Activated CD4-positive, alpha-beta T cell treated with anti-CD3 and anti-CD28 coated beads, Interleukin-2, amount 10 ng/mL, durations not matched to agents 7 days and 5 days (primary cell): Measurements from ENCODE around the gene JMJD4. TPM values are rescaled to one million over a fixed set of nuclear protein-coding genes. Genes with fewer than 3 reads are reported as not detected.
A peak's percentile ranks its signal among the peaks of the same experiment; 100 is the strongest.

Source experiments
- CTCF ChIA-PET: fragments of 350-600 bp; sonication (Branson Sonifier 250); formaldehyde crosslinking; loops from one replicate; lab custom pipeline; 2021; ENCODE audit warnings: antibody characterized with exemption; lab: Charles Lee
- POLR2A ChIA-PET: fragments of 350-600 bp; sonication (Branson Sonifier 250); formaldehyde crosslinking; loops from one replicate; lab custom pipeline; 2021; ENCODE audit warnings: antibody characterized with exemption; lab: Charles Lee
- DNase-seq: peaks from one replicate; pipeline ENCODE4 v3.0.0-alpha.2; 2020
- H3K27ac Mint-ChIP-seq: one replicate; pipeline ENCODE4 v1.8.0; 2021; ENCODE audit warnings: mild to moderate bottlenecking, moderate library complexity, mixed read lengths
- H3K27me3 Mint-ChIP-seq: one replicate; pipeline ENCODE4 v1.8.0; 2021; ENCODE audit warnings: mixed read lengths
- H3K36me3 Mint-ChIP-seq: one replicate; pipeline ENCODE4 v1.8.0; 2021; ENCODE audit warnings: low read depth, mixed read lengths
- H3K4me1 Mint-ChIP-seq: one replicate; pipeline ENCODE4 v1.8.0; 2021; ENCODE audit warnings: mixed read lengths
- H3K4me3 Mint-ChIP-seq: one replicate; pipeline ENCODE4 v1.8.0; 2021; ENCODE audit warnings: mild to moderate bottlenecking, moderate library complexity, mixed read lengths
- H3K9me3 Mint-ChIP-seq: one replicate; pipeline ENCODE4 v1.8.0; 2021; ENCODE audit warnings: mixed read lengths
- total RNA-seq, 2 experiments: library from RNA; stranded (reverse); gene quantifications; one replicate each; pipeline ENCODE4 v1.2.3, GENCODE V29; 2021

Gene JMJD4
- total RNA-seq, 2 experiments from 2014 or later: 15.4 to 20.0 TPM

DNA sequence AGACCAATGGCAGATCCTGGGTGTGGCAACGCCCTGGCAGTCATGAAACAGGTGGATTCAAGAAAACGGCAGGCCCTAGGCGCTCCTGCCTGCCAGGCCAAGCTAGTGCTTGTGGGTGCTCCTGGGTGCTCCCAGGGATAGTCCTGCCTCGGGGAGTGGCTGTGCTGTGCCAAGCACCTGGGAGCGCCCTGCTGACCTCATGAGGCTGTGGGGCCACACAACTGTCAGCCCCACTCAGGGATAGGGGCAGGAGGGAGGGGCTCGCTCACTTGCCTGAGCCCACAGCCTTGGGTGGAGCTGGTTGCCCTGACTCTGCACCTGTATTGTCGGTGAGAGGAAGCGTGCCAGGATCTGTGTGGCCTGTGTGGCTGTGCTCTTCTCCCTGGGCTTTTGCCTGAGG is 9.6 kb upstream of the JMJD4 start:
- H3K27ac Mint-ChIP-seq: peak overlapping the region; percentile 76
- no peaks in the 10 kb centered on the region for H3K27me3 Mint-ChIP-seq
- DNase-seq: no peak
- H3K4me1 Mint-ChIP-seq: peaks cover 50% of the 10 kb centered on the region
- H3K4me3 Mint-ChIP-seq: no peak overlapping the region
- POLR2A ChIA-PET: no interaction called here
- CTCF ChIA-PET: interaction anchor here (1.0 to 1.3 kb wide), 2 partner anchors 15 to 19 kb away, joined by 3 read pairs; no protein-coding TSS in a partner anchor
- H3K9me3 Mint-ChIP-seq: no peaks in the 10 kb centered on the region
- H3K36me3 Mint-ChIP-seq: peaks cover 8% of the 10 kb centered on the region

DNA sequence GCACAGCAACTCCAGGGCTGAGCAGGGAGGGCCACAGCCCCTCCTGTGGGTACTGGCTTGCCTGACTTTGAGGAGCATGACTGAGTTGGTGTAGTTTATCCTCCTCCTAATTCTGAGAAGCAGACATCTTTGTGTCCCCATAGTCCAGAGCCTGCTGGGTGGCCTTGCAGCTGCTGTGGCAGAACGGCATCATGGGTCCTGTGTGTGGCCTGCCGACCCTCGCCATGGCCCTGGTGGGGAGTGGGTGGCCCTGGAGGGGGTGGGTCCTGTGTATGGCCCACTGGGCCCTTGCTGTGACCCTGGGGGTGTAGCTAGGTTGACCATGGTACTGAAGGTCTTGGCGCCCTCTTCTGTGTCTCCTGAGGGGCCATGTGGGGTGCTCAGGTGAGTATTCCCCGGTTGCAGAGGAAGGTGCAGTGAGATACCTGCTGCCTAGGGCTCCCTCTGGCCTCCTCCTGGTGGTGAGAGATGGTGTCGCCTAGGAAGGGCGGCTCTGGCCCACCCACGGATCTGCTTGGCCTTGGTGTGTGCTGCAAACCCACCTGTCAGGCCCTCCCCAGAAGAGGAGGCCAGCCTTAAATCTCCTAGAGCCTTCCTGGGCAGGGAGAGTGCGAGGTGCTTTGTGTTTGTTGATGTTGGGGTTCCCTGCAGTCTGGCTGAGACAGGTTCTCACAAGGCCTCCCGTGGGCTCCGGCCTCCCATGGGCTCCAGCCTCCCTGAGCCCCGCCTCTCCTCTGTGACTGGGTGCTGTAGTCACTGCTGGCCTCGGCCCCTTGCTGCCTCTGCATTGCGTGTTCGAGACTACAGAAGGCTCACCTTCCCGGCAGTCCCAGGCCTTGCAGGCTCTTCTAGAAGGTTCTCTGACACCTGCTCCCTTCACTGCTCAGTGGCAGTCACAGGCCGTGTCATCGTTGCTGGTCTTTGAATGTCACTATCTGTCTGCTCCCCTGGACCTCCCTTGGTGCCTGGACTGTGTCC is 7.9 kb upstream of the JMJD4 start:
- Mint-ChIP-seq H3K4me1 (peaks cover 39% of the 10 kb centered on the region), H3K9me3 (no peaks in the 10 kb centered on the region), H3K27ac (no peak overlapping the region), H3K36me3 (no peaks in the 10 kb centered on the region), H3K4me3 (no peak overlapping the region), H3K27me3 (no peaks in the 10 kb centered on the region)
- ChIA-PET CTCF (interaction anchor here (0.6 kb wide), 1 partner anchor 335 kb away, joined by 4 read pairs; no protein-coding TSS in a partner anchor), POLR2A (no interaction called here)
- no peak for DNase-seq

- H3K4me1 Mint-ChIP-seq: peaks cover 45% of the 10 kb centered on the region
- no peaks in the 10 kb centered on the region for H3K27me3 Mint-ChIP-seq
- no peaks in the 10 kb centered on the region for H3K9me3 Mint-ChIP-seq
- POLR2A ChIA-PET: no interaction called here
- H3K36me3 Mint-ChIP-seq: no peaks in the 10 kb centered on the region
- CTCF ChIA-PET: no interaction called here
- DNase-seq: no peak
- H3K27ac Mint-ChIP-seq: peak overlapping the region; percentile 28
- H3K4me3 Mint-ChIP-seq: no peak overlapping the region
Observed at GRCh38 chr1:227741166-227741870, 6.2 kb upstream of the JMJD4 start.

GRCh38 chr1:227740401-227740960 is 5.4 kb upstream of the JMJD4 start:
- ChIA-PET POLR2A (no interaction called here), CTCF (no interaction called here)
- no peak for DNase-seq
- Mint-ChIP-seq H3K4me3 (no peak overlapping the region), H3K27ac (peak overlapping the region; percentile 48), H3K36me3 (no peaks in the 10 kb centered on the region), H3K27me3 (no peaks in the 10 kb centered on the region), H3K9me3 (no peaks in the 10 kb centered on the region), H3K4me1 (peaks cover 49% of the 10 kb centered on the region)

- Mint-ChIP-seq H3K9me3 (no peaks in the 10 kb centered on the region), H3K36me3 (no peaks in the 10 kb centered on the region), H3K4me1 (peaks cover 41% of the 10 kb centered on the region), H3K4me3 (no peak overlapping the region), H3K27me3 (no peaks in the 10 kb centered on the region), H3K27ac (no peak overlapping the region)
- POLR2A ChIA-PET: no interaction called here
- CTCF ChIA-PET: no interaction called here
- no peak for DNase-seq
Observed at GRCh38 chr1:227739636-227740035, 4.5 kb upstream of the JMJD4 start.

DNA sequence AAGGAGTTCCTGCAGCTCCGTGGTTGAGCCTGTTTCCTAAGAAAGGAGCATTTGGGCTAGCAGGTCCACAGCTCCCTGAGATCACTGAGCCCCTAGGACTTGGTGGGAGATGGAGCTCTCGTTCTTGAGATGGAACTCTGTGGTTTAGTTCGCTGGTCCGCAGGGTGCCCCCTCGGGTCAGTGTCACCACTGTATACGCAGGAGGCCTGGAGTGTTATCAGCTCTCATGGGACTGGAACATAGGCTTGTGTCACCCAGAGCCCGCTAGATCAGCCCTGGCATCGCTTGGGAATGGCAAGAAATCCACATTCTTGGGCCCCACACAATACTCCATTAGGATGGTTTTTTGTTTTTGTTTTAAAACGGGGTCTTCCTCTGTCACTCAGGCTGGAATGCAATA is 3.7 kb upstream of the JMJD4 start:
- Mint-ChIP-seq H3K27ac (no peak overlapping the region), H3K36me3 (peaks cover 2% of the 10 kb centered on the region), H3K4me1 (peaks cover 38% of the 10 kb centered on the region), H3K9me3 (no peaks in the 10 kb centered on the region), H3K4me3 (no peak overlapping the region), H3K27me3 (no peaks in the 10 kb centered on the region)
- DNase-seq: no peak
- POLR2A ChIA-PET: no interaction called here
- CTCF ChIA-PET: interaction anchor here (0.5 kb wide), 1 partner anchor 417 kb away, joined by 3 read pairs; no protein-coding TSS in a partner anchor

DNA sequence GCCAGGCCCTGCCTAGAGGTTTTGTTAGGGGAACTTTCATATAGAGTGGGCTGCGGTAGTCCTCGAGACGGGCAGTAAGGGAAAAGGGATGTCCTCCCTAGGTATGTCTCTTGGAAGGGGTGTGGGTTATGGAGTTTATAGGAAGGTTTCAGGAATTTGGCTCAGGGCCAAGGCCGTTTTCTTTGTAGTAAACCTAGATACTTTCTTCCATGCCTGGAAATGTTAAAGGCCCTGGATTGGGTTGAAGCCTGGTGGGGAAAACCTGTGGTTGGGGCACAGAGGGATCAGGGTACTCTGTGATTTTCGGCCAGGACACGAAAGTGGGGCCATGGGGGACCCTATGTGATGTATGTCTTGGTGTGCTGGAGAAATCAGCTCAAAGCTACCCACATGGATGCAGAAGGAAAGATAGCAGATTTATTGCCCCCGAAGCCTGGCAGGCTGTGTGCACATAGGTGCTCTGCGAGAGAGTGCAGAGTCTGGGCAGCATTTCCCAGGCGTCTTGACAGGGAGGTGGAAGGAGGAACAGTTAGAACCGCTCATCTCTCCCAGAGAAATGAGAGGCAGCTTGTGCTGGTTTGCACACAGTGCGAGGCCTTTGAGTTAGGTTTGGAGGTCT is 1.8 kb upstream of the JMJD4 start:
- peak overlapping the region; percentile 89 for H3K4me3 Mint-ChIP-seq
- H3K9me3 Mint-ChIP-seq: no peaks in the 10 kb centered on the region
- H3K4me1 Mint-ChIP-seq: peaks cover 47% of the 10 kb centered on the region
- POLR2A ChIA-PET: no interaction called here
- H3K36me3 Mint-ChIP-seq: peaks cover 5% of the 10 kb centered on the region
- CTCF ChIA-PET: interaction anchor here (0.5 to 0.6 kb wide), 2 partner anchors 26 to 1769 kb away, joined by 3 to 5 read pairs; no protein-coding TSS in a partner anchor
- no peak for DNase-seq
- H3K27ac Mint-ChIP-seq: peak overlapping the region; percentile 6
- H3K27me3 Mint-ChIP-seq: no peaks in the 10 kb centered on the region

DNA sequence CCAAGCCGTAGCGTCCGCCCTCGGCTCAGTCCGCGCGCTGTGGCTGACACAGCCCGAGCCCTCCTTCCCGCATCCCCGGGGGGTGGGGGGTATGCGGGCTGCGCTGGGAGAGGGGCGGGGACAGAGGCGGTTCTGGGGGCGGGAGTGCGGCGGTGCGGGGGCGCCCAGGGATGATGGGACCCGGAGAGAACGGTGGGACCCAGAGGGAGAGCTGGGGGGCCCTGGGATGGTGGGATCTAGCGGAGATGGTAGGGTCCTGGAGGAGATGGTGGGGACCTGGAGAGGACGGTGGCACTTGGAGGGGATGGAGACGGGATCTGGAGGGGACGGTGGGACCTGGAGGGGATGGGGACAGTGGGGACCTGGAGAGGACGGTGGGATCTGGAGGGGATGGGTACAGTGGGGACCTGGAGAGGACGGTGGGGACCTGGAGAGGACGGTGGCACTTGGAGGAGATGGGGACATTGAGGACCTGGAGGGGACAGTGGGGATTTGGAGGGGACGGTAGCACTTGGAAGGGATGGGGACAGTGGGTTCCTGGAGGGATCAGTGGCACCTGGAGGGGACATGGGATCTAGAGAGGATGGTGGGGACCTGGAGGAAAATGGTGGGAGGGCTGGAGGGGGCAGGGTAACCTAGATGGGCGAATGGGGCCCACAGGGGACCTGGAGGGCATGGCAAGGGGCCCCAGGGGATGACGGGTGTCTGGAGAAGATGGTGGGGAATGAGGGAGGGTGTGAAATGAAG is 610 bp upstream of the JMJD4 start:
- POLR2A ChIA-PET: interaction anchor here (0.6 to 1.1 kb wide), 2 partner anchors 27 to 215 kb away, joined by 5 to 9 read pairs; no protein-coding TSS in a partner anchor
- CTCF ChIA-PET: no interaction called here
- H3K9me3 Mint-ChIP-seq: no peaks in the 10 kb centered on the region

DNA sequence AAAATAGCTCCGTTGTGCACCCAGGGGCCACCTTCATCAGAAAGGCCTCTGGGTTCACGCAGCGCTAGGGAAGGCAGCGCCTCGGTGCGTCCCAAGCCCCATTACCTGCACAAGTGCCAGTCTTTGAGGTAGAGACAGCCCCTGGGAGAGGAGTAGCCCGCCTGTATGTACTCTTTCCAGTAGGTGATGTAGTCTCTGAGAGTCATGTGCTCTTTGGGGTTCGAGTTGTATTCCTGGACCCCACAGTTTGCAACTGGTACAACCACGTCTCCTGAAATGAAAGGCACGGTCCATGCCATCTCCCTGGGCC is 601 bp downstream of the JMJD4 start:
- Mint-ChIP-seq H3K9me3 (no peaks in the 10 kb centered on the region), H3K27ac (peak overlapping the region; percentile 87), H3K4me1 (peaks cover 37% of the 10 kb centered on the region), H3K27me3 (no peaks in the 10 kb centered on the region), H3K4me3 (peak overlapping the region; percentile 89), H3K36me3 (peaks cover 5% of the 10 kb centered on the region)
- POLR2A ChIA-PET: interaction anchor here (1.1 kb wide), 1 partner anchor 216 kb away, joined by 9 read pairs; no protein-coding TSS in a partner anchor
- CTCF ChIA-PET: no interaction called here
- peak; percentile 19 for DNase-seq

More for the DNA sequence above, 610 bp upstream of the JMJD4 start:
- H3K27ac Mint-ChIP-seq: peak overlapping the region; percentile 87
- peaks cover 42% of the 10 kb centered on the region for H3K4me1 Mint-ChIP-seq
- DNase-seq: no peak
- H3K27me3 Mint-ChIP-seq: no peaks in the 10 kb centered on the region
- peak overlapping the region; percentile 89 for H3K4me3 Mint-ChIP-seq
- peaks cover 5% of the 10 kb centered on the region for H3K36me3 Mint-ChIP-seq

DNA sequence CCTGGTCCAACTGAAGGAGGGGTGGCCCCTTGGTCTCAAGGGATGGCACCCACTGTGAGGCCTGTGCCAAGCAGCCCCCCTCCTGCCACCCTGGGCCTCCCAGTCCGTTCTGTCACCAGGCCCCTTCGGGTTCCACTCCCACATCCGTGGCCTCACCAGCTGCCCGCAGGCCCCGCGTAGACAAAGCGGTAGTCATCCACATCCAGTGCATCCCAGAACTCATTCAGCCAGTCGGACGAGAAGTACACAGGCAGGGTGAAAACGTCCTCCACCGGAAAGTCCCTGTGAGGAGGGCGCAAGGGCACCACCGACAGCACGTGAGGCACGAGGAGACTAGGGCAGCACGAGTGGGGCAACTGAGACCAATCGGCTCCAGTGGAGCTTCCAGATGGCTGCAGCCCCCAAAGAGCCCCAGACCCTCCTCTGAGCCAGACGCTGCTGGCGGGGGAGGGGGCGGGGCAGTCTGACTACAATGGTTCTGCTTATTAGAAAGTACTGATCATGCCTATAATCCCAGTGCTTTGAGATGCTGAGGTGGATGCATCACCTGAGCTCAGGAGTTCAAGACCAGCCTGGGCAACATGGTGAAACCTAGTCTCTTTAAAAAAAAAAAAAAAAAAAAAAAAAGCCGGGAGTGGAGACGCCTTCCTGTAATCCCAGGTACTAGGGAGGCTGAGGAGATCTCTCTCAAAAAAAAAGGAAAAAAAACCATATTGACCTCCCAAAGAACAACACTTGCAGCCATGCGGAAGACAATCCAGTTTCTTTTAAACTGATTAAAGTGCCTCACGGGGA is 1.2 kb downstream of the JMJD4 start:
- peak overlapping the region; percentile 89 for H3K4me3 Mint-ChIP-seq
- H3K36me3 Mint-ChIP-seq: peaks cover 5% of the 10 kb centered on the region
- no peaks in the 10 kb centered on the region for H3K27me3 Mint-ChIP-seq
- CTCF ChIA-PET: no interaction called here
- POLR2A ChIA-PET: no interaction called here
- peaks cover 39% of the 10 kb centered on the region for H3K4me1 Mint-ChIP-seq
- DNase-seq: no peak
- H3K27ac Mint-ChIP-seq: peak overlapping the region; percentile 87
- H3K9me3 Mint-ChIP-seq: no peaks in the 10 kb centered on the region

DNA sequence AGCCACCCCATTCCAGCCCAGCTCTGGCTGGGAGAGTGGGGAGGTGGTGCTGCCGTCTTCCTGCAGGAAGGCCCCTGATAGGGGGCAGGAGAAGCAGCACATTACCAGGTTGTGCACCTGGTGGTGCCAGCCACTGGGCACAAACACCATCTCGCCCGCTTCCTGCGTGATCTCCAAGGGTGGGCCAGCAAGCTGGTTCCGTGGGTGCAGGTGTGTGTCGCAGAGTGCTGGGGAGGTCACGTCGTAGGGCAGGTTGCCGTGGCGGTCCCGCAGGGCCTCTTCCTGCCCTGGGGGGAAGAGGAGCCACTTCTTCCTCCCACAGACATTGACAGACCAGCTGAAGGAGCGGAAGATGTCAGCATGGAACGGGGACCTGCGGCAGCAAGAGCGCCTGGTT is 1.8 kb downstream of the JMJD4 start:
- Mint-ChIP-seq H3K36me3 (peaks cover 5% of the 10 kb centered on the region), H3K9me3 (no peaks in the 10 kb centered on the region), H3K4me1 (peaks cover 42% of the 10 kb centered on the region), H3K27me3 (no peaks in the 10 kb centered on the region), H3K27ac (no peak overlapping the region), H3K4me3 (peak overlapping the region; percentile 61)
- ChIA-PET POLR2A (no interaction called here), CTCF (interaction anchor here (1.0 kb wide), 1 partner anchor 34 kb away, joined by 3 read pairs; no protein-coding TSS in a partner anchor)
- no peak for DNase-seq
